H9 (cell line): ENCODE data around the gene ITK. TPM values are rescaled to one million over a fixed set of nuclear protein-coding genes. Genes with fewer than 3 reads are reported as not detected.

Experiments used
- DNase-seq: peaks from one replicate; pipeline ENCODE4 v3.0.0-alpha.2; 2017
- H2AFZ ChIP-seq: one replicate; pipeline ENCODE4 v1.6.1; 2013; ENCODE audit warnings: mild to moderate bottlenecking, low read length, control low read depth, moderate library complexity
- H2AK5ac ChIP-seq: 2 replicates; pipeline ENCODE4 v1.6.1; 2013; ENCODE audit warnings: low read length, control low read depth, mixed read lengths; ENCODE audit not compliant: insufficient read length
- H2BK120ac ChIP-seq: one replicate; pipeline ENCODE4 v1.6.1; 2013; ENCODE audit warnings: low read depth, mild to moderate bottlenecking, low read length, control low read depth, inconsistent platforms; ENCODE audit not compliant: poor library complexity, severe bottlenecking
- H2BK12ac ChIP-seq: 2 replicates; pipeline ENCODE4 v1.6.1; 2013; ENCODE audit warnings: low read length, control low read depth, mixed read lengths, low read depth; ENCODE audit not compliant: insufficient read length
- H2BK15ac ChIP-seq: 2 replicates; pipeline ENCODE4 v1.6.1; 2013; ENCODE audit warnings: low read depth, low read length, control low read depth
- H2BK20ac ChIP-seq: one replicate; pipeline ENCODE4 v1.6.1; 2013; ENCODE audit warnings: low read depth, mild to moderate bottlenecking, low read length, control low read depth, inconsistent platforms; ENCODE audit not compliant: poor library complexity, severe bottlenecking
- H2BK5ac ChIP-seq: 2 replicates; pipeline ENCODE4 v1.6.1; 2013; ENCODE audit warnings: low read length, control low read depth, mixed read lengths; ENCODE audit not compliant: insufficient read length
- H3K14ac ChIP-seq: 2 replicates; pipeline ENCODE4 v1.6.1; 2013; ENCODE audit warnings: low read length, control low read depth; ENCODE audit not compliant: insufficient read depth
- H3K18ac ChIP-seq: 2 replicates; pipeline ENCODE4 v1.6.1; 2013; ENCODE audit warnings: low read depth, mild to moderate bottlenecking, mixed read lengths, low read length, control low read depth; ENCODE audit not compliant: insufficient read length
- H3K23ac ChIP-seq: 2 replicates; pipeline ENCODE4 v1.6.1; 2013; ENCODE audit warnings: low read length, control low read depth, mixed read lengths, low read depth; ENCODE audit not compliant: insufficient read length
- H3K23me2 ChIP-seq: 2 replicates; pipeline ENCODE4 v1.6.1; 2013; ENCODE audit warnings: low read depth, mild to moderate bottlenecking, mixed read lengths, low read length, control low read depth; ENCODE audit not compliant: insufficient read length, poor library complexity, severe bottlenecking
- H3K27ac ChIP-seq: 2 replicates; pipeline ENCODE4 v1.5.1; 2013; ENCODE audit warnings: low read length, control low read depth, mixed read lengths, low read depth; ENCODE audit not compliant: insufficient read length
- H3K27me3 ChIP-seq: 2 replicates; pipeline ENCODE4 v1.6.1; 2013; ENCODE audit warnings: low read length, control low read depth, inconsistent platforms; ENCODE audit not compliant: insufficient read depth
- H3K4ac ChIP-seq: 2 replicates; pipeline ENCODE4 v1.6.1; 2013; ENCODE audit warnings: low read depth, mild to moderate bottlenecking, control low read depth, inconsistent platforms, low read length, moderate library complexity
- H3K4me1 ChIP-seq: 2 replicates; pipeline ENCODE4 v1.6.1; 2013; ENCODE audit warnings: low read length, control low read depth, inconsistent platforms; ENCODE audit not compliant: insufficient read depth
- H3K4me2 ChIP-seq: 2 replicates; pipeline ENCODE4 v1.6.1; 2013; ENCODE audit warnings: low read length, control low read depth, mixed read lengths; ENCODE audit not compliant: insufficient read length, insufficient read depth
- H3K56ac ChIP-seq: 2 replicates; pipeline ENCODE4 v1.6.1; 2013; ENCODE audit warnings: low read depth, mild to moderate bottlenecking, mixed read lengths, low read length, control low read depth; ENCODE audit not compliant: insufficient read length
- H3K79me1 ChIP-seq: 2 replicates; pipeline ENCODE4 v1.6.1; 2013; ENCODE audit warnings: low read depth, mild to moderate bottlenecking, moderate library complexity, low read length, control low read depth, inconsistent platforms; ENCODE audit not compliant: insufficient read depth, poor library complexity, severe bottlenecking
- H3K79me2 ChIP-seq: 2 replicates; pipeline ENCODE4 v1.6.1; 2013; ENCODE audit warnings: low read length, control low read depth, inconsistent platforms; ENCODE audit not compliant: insufficient read depth
- H3K9ac ChIP-seq: 2 replicates; pipeline ENCODE4 v1.6.1; 2013; ENCODE audit warnings: low read length, control low read depth, mixed read lengths; ENCODE audit not compliant: insufficient read length; ENCODE audit errors: extremely low read depth
- H3K9me3 ChIP-seq: one replicate; pipeline ENCODE4 v1.6.1; 2013; ENCODE audit warnings: low read depth, low read length, inconsistent platforms; ENCODE audit not compliant: control insufficient read depth
- H3T11ph ChIP-seq: one replicate; pipeline ENCODE4 v1.6.1; 2013; ENCODE audit warnings: mild to moderate bottlenecking, low read length, control low read depth, inconsistent platforms
- H4K20me1 ChIP-seq: one replicate; pipeline ENCODE4 v1.6.1; 2013; ENCODE audit not compliant: control insufficient read depth, insufficient read length, insufficient read depth
- H4K5ac ChIP-seq: 2 replicates; pipeline ENCODE4 v1.6.1; 2013; ENCODE audit warnings: low read depth, mild to moderate bottlenecking, mixed read lengths, low read length, control low read depth; ENCODE audit not compliant: insufficient read length
- H4K8ac ChIP-seq: replicated peaks from 2 replicates; pipeline ENCODE4 v1.6.1; 2013; ENCODE audit warnings: low read length, control low read depth, mixed read lengths, low read depth; ENCODE audit not compliant: insufficient read length
- H4K91ac ChIP-seq: 2 replicates; pipeline ENCODE4 v1.6.1; 2013; ENCODE audit warnings: low read depth, mild to moderate bottlenecking, moderate library complexity, mixed read lengths, low read length, control low read depth; ENCODE audit not compliant: insufficient read length
- H3K27ac Mint-ChIP-seq, 3 experiments: 2 replicates in 2 of 3; 3 replicates in 1 of 3; pipeline ENCODE4 v1.8.0; 2020 to 2021; ENCODE audit warnings: mixed read lengths in 3 of 3, mild to moderate bottlenecking in 1 of 3, moderate library complexity in 1 of 3
- H3K27me3 Mint-ChIP-seq: 2 replicates; pipeline ENCODE4 v1.8.0; 2021; ENCODE audit warnings: low read depth, mild to moderate bottlenecking, moderate library complexity, mixed read lengths
- H3K36me3 Mint-ChIP-seq, 3 experiments: 2 replicates in 2 of 3; 3 replicates in 1 of 3; pipeline ENCODE4 v1.8.0; 2020 to 2021; ENCODE audit warnings: low read depth in 3 of 3, mixed read lengths in 3 of 3; ENCODE audit not compliant: insufficient read depth in 1 of 3
- H3K4me1 Mint-ChIP-seq, 2 experiments: 2 replicates each; pipeline ENCODE4 v1.8.0; 2020; ENCODE audit warnings: mixed read lengths in 2 of 2
- H3K4me3 Mint-ChIP-seq, 2 experiments: 2 replicates in 1 of 2; 3 replicates in 1 of 2; pipeline ENCODE4 v1.8.0; 2020 to 2021; ENCODE audit warnings: mild to moderate bottlenecking in 2 of 2, mixed read lengths in 2 of 2, moderate library complexity in 1 of 2
- H3K9me3 Mint-ChIP-seq, 2 experiments: 2 replicates in 1 of 2; 3 replicates in 1 of 2; pipeline ENCODE4 v1.8.0; 2020; ENCODE audit warnings: mild to moderate bottlenecking in 2 of 2, mixed read lengths in 2 of 2, moderate library complexity in 1 of 2
- WGBS: extraction: QIAGEN DNeasy Blood & Tissue Kit; methylation state at CpG from one replicate; pipeline ENCODE4 v1.1.7; 2013; ENCODE audit warnings: missing lambda C conversion rate, low lambda C conversion rate, mixed read lengths; ENCODE audit not compliant: insufficient read length; ENCODE audit errors: extremely low coverage; 5-methylcytosine and 5-hydroxymethylcytosine counted together
- total RNA-seq: library from RNA; stranded (reverse); gene quantifications from 2 replicates; pipeline ENCODE4 v1.2.1, GENCODE V29; 2021
- TF ChIP-seq, protein P1 (sequence below): fragments of 200-600 bp; sonication (generic); conservative IDR thresholded peaks from 3 replicates; pipeline ENCODE4 v1.8.0; 2021; ENCODE audit warnings: antibody characterized with exemption, mild to moderate bottlenecking

ITK gene
- total RNA-seq, 1 experiment from 2014 or later = 0.22 TPM

DNA sequence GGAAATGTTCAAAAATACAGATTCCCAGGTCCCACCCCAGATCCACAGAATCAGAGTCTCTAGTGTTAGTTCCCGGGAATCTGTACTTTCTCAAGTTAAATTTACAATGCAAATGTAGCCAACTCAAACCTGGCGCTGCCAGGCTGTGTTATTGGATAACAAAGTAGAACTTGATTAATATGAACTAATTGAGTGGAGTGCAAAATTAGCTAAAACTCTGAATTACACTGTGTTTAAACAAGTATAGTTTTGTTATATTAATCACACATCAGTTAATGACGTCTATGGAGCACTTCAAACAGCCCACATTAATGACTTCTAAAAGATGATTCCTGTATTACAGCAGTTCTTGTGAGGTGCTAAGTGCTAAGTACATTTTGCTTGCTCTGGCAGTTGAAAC, 52.9 kb downstream of the ITK start:
- no peak overlapping the region for H2BK20ac ChIP-seq
- no CpG with 5 or more reads among the region's 3 CpGs for WGBS
- no peak overlapping the region for H2BK120ac ChIP-seq

More for the DNA sequence above, 52.9 kb downstream of the ITK start:
- Histone ChIP-seq H3K9ac (no peak overlapping the region), H4K8ac (no peak overlapping the region), H3K4me2 (no peak overlapping the region), H4K5ac (no peak overlapping the region), H3K4ac (no peak overlapping the region), H3T11ph (no peak overlapping the region), H3K27ac (no peak overlapping the region), H2BK15ac (no peak overlapping the region), H3K27me3 (no peaks in the 10 kb centered on the region), H2BK12ac (no peak overlapping the region), H3K79me2 (no peaks in the 10 kb centered on the region), H3K9me3 (no peaks in the 10 kb centered on the region), H3K4me1 (no peaks in the 10 kb centered on the region), H4K91ac (no peak overlapping the region), H3K56ac (no peak overlapping the region), H3K23me2 (no peaks in the 10 kb centered on the region), H4K20me1 (no peaks in the 10 kb centered on the region), H3K23ac (no peak overlapping the region), H3K79me1 (no peaks in the 10 kb centered on the region), H2AK5ac (no peak overlapping the region), H2AFZ (no peak overlapping the region), H2BK5ac (no peak overlapping the region), H3K14ac (no peak overlapping the region), H3K18ac (no peak overlapping the region)
- Mint-ChIP-seq H3K9me3 (no peaks in the 10 kb centered on the region), H3K4me1 (0 out of 4 replicates have a peak, but pooled peaks cover 0 to 2% of the 10 kb centered on the region in 2 experiments), H3K36me3 (no peaks in the 10 kb centered on the region), H3K27ac (no peak overlapping the region), H3K4me3 (no peak overlapping the region), H3K27me3 (no peaks in the 10 kb centered on the region)
- DNase-seq = no peak
- TF ChIP-seq, protein P1, sequence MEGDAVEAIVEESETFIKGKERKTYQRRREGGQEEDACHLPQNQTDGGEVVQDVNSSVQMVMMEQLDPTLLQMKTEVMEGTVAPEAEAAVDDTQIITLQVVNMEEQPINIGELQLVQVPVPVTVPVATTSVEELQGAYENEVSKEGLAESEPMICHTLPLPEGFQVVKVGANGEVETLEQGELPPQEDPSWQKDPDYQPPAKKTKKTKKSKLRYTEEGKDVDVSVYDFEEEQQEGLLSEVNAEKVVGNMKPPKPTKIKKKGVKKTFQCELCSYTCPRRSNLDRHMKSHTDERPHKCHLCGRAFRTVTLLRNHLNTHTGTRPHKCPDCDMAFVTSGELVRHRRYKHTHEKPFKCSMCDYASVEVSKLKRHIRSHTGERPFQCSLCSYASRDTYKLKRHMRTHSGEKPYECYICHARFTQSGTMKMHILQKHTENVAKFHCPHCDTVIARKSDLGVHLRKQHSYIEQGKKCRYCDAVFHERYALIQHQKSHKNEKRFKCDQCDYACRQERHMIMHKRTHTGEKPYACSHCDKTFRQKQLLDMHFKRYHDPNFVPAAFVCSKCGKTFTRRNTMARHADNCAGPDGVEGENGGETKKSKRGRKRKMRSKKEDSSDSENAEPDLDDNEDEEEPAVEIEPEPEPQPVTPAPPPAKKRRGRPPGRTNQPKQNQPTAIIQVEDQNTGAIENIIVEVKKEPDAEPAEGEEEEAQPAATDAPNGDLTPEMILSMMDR = no peak
